ENCODE measurements around the gene IST1. TPM values are rescaled to one million over a fixed set of nuclear protein-coding genes. Genes with fewer than 3 reads are reported as not detected.

IST1 gene
- total RNA-seq, 2 experiments from 2014 or later: 170 to 179 TPM

Other genes with a start within 250 kb of the IST1 start
- 10 to 100 TPM in 1 of 2 experiments, 1 to 10 TPM in 1; 8.8 to 11.2 TPM for gene PHLPP2, start 170.8 kb upstream of the IST1 start, total RNA-seq
- 10 to 100 TPM; 65.5 to 68.8 TPM for gene AP1G1, start 86.7 kb upstream of the IST1 start, total RNA-seq
- 10 to 100 TPM; 15.4 to 16.9 TPM for gene ATXN1L, start 49.6 kb upstream of the IST1 start, total RNA-seq
- 1 to 10 TPM; 6.0 to 7.7 TPM for gene ZNF821, start 11.3 kb upstream of the IST1 start, total RNA-seq
- not detected for gene PKD1L3, start 104.9 kb downstream of the IST1 start, total RNA-seq
- 10 to 100 TPM; 15.5 to 21.4 TPM for gene DHODH, start 113.2 kb downstream of the IST1 start, total RNA-seq
- not detected for gene HP, start 159.0 kb downstream of the IST1 start, total RNA-seq
- gene HPR, start 167.7 kb downstream of the IST1 start, total RNA-seq: not detected
- gene TXNL4B, start 198.1 kb downstream of the IST1 start, total RNA-seq: 10 to 100 TPM; 17.6 to 24.6 TPM
- 10 to 100 TPM; 55.9 to 79.0 TPM for gene DHX38, start 198.3 kb downstream of the IST1 start, total RNA-seq

Data from activated CD4-positive, alpha-beta T cell treated with anti-CD3 and anti-CD28 coated beads for 36 hours (primary cell).